ENCODE data around the gene TRIM37. TPM values are rescaled to one million over a fixed set of nuclear protein-coding genes. Genes with fewer than 3 reads are reported as not detected.

The TRIM37 gene
- total RNA-seq, 1 experiment from 2014 or later = 37.7 TPM

GRCh38 chr17:59037960-59038359 lies 68.7 kb downstream of the TRIM37 start:
- intact Hi-C loops (cut with micrococcal nuclease; ENCODE audit: unreplicated experiment) = no loop called here
- no peaks in the 10 kb centered on the region for H3K4me1 Mint-ChIP-seq (ENCODE audit: low read depth, unreplicated experiment)
- CTCF ChIA-PET = no interaction called here
- Histone ChIP-seq H3K4me1 (peaks cover 7% of the 10 kb centered on the region; the same call in 1 of the 2 replicates), H3K9me3 (no peaks in the 10 kb centered on the region), H3K27me3 (replicated peaks; ENCODE audit: control insufficient read depth, insufficient read depth, low read length) (no peaks in the 10 kb centered on the region), H3K36me3 (ENCODE audit: control insufficient read depth, insufficient read depth, low read length) (peaks cover 2% of the 10 kb centered on the region), H3K4me3 (ENCODE audit: low read depth, low read length) (no peak overlapping the region)
- POLR2A ChIA-PET = no interaction called here
- H3K4me3 Mint-ChIP-seq (ENCODE audit: unreplicated experiment) = no peak overlapping the region
- TF ChIP-seq CTCF (IDR thresholded peaks at IDR 0.05; ENCODE audit: insufficient read depth in 1 of 2, low read depth in 1 of 2, low read length in 1 of 2, severe bottlenecking in 1 of 2, unreplicated experiment in 1 of 2) = no peak
- no peaks in the 10 kb centered on the region for H3K27me3 Mint-ChIP-seq (ENCODE audit: insufficient read depth, unreplicated experiment)
- BruUV-seq (replicated peaks) = no TSS peak
- H3K9me3 Mint-ChIP-seq (ENCODE audit: unreplicated experiment) = no peaks in the 10 kb centered on the region
- DNase-seq = no peak
- no peak overlapping the region for H3K27ac Mint-ChIP-seq (ENCODE audit: unreplicated experiment)
- H3K36me3 Mint-ChIP-seq (ENCODE audit: insufficient read depth, unreplicated experiment) = peaks cover 75% of the 10 kb centered on the region

- intact Hi-C loops (cut with micrococcal nuclease; ENCODE audit: unreplicated experiment) = no loop called here
- ChIA-PET POLR2A (no interaction called here), CTCF (no interaction called here)
- no peaks in the 10 kb centered on the region for H3K27me3 ChIP-seq (replicated peaks; ENCODE audit: control insufficient read depth, insufficient read depth, low read length)
- H3K27ac Mint-ChIP-seq (ENCODE audit: unreplicated experiment) = peak overlapping the region; percentile 0
- H3K9me3 ChIP-seq = no peaks in the 10 kb centered on the region; the same call in 1 of the 2 replicates
- H3K4me1 ChIP-seq = no peaks in the 10 kb centered on the region
- H3K4me3 ChIP-seq (ENCODE audit: low read depth, low read length) = no peak overlapping the region
- H3K4me1 Mint-ChIP-seq (ENCODE audit: low read depth, unreplicated experiment) = no peaks in the 10 kb centered on the region
- H3K36me3 ChIP-seq (ENCODE audit: control insufficient read depth, insufficient read depth, low read length) = no peaks in the 10 kb centered on the region
- no TSS peak for BruUV-seq (replicated peaks)
- TF ChIP-seq CTCF (IDR thresholded peaks at IDR 0.05; ENCODE audit: insufficient read depth in 1 of 2, low read depth in 1 of 2, low read length in 1 of 2, severe bottlenecking in 1 of 2, unreplicated experiment in 1 of 2) = no peak
- H3K27me3 Mint-ChIP-seq (ENCODE audit: insufficient read depth, unreplicated experiment) = no peaks in the 10 kb centered on the region
- H3K36me3 Mint-ChIP-seq (ENCODE audit: insufficient read depth, unreplicated experiment) = peaks cover 30% of the 10 kb centered on the region
- H3K9me3 Mint-ChIP-seq (ENCODE audit: unreplicated experiment) = no peaks in the 10 kb centered on the region
- no peak overlapping the region for H3K4me3 Mint-ChIP-seq (ENCODE audit: unreplicated experiment)
- DNase-seq = no peak
Measured at GRCh38 chr17:59030811-59031210, 75.9 kb downstream of the TRIM37 start.

- Histone ChIP-seq H3K36me3 (ENCODE audit: control insufficient read depth, insufficient read depth, low read length) (no peaks in the 10 kb centered on the region), H3K4me1 (no peaks in the 10 kb centered on the region), H3K9me3 (no peaks in the 10 kb centered on the region; the same call in 1 of the 2 replicates), H3K4me3 (ENCODE audit: low read depth, low read length) (no peak overlapping the region), H3K27me3 (replicated peaks; ENCODE audit: control insufficient read depth, insufficient read depth, low read length) (no peaks in the 10 kb centered on the region)
- Mint-ChIP-seq H3K27me3 (ENCODE audit: insufficient read depth, unreplicated experiment) (no peaks in the 10 kb centered on the region), H3K9me3 (ENCODE audit: unreplicated experiment) (no peaks in the 10 kb centered on the region), H3K36me3 (ENCODE audit: insufficient read depth, unreplicated experiment) (peaks cover 7% of the 10 kb centered on the region), H3K4me1 (ENCODE audit: low read depth, unreplicated experiment) (no peaks in the 10 kb centered on the region), H3K4me3 (ENCODE audit: unreplicated experiment) (no peak overlapping the region), H3K27ac (ENCODE audit: unreplicated experiment) (no peak overlapping the region)
- DNase-seq = no peak
- ChIA-PET POLR2A (no interaction called here), CTCF (no interaction called here)
- no TSS peak for BruUV-seq (replicated peaks)
- intact Hi-C loops (cut with micrococcal nuclease; ENCODE audit: unreplicated experiment) = no loop called here
- no peak for TF ChIP-seq CTCF (IDR thresholded peaks at IDR 0.05; ENCODE audit: insufficient read depth in 1 of 2, low read depth in 1 of 2, low read length in 1 of 2, severe bottlenecking in 1 of 2, unreplicated experiment in 1 of 2)
Measured at GRCh38 chr17:59028328-59028727, 78.4 kb downstream of the TRIM37 start.

All from Caco-2 (cell line).